ENCODE data around the gene OR7A5.
"Not testable (repeated sequence)": the region's sequence is repeated elsewhere in the genome, so short reads cannot be mapped to it uniquely, and the experiment has no call there.

OR7A5 gene

GRCh38 chr19:14809272-14810057, 25.5 kb downstream of the OR7A5 start:
- TF ChIP-seq GATA1 (IDR thresholded peaks at IDR 0.05; ENCODE audit: low read depth, low read length) (no peak), POLR2A (IDR thresholded peaks at IDR 0.05; ENCODE audit: low read length) (no peak)
- DNase-seq = no peak

DNA sequence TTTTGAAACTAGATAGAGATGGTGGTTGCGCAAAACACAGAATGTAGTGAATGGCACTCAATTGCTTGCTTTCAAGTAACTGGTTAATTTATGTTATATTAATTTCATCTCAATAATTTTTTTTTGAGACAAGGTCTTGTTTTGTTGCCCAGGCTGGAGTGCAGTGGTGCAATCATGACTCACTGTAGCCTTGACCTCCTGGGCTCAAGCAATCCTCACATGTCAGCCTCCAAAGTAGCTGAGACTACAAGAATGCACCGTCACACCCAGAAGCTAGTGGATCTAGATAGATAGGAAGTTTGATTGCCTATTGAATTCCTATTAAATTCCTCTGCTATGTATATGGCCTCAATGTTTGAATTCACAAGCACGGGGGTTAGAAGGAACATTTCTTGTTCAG, 30.2 kb downstream of the OR7A5 start:
- no peak for TF ChIP-seq GATA1 (IDR thresholded peaks at IDR 0.05; ENCODE audit: low read depth, low read length)
- TF ChIP-seq POLR2A (IDR thresholded peaks at IDR 0.05; ENCODE audit: low read length) = no peak
- no peak for DNase-seq

DNA sequence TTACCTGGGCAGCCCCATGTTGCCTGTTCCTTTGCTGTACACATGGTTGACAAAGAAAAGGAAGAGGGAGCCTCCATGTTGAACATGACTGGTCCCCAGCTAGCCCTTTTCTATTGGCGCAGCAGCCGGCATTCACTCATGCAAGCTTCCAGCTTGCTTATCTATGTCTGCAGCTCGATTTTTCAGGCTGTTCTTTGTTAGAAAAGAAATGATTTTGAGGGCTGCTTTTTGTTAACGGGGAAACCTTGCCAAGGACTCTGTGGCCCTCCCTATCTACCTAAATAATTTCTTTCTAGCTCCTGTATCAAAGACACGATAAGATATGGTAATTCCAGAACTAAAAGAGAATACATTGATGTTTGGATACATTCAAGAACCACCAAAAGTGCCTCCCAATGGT, 36.2 kb downstream of the OR7A5 start:
- TF ChIP-seq POLR2A (IDR thresholded peaks at IDR 0.05; ENCODE audit: low read length) (no peak), GATA1 (IDR thresholded peaks at IDR 0.05; ENCODE audit: low read depth, low read length) (no peak)
- DNase-seq = no peak

- no peak for DNase-seq
- no peak for TF ChIP-seq POLR2A (IDR thresholded peaks at IDR 0.05; ENCODE audit: low read length)
- no peak for TF ChIP-seq GATA1 (IDR thresholded peaks at IDR 0.05; ENCODE audit: low read depth, low read length)
Observed at GRCh38 chr19:14796021-14796420, 39.0 kb downstream of the OR7A5 start.

GRCh38 chr19:14795078-14795721, 39.8 kb downstream of the OR7A5 start:
- TF ChIP-seq GATA1 (IDR thresholded peaks at IDR 0.05; ENCODE audit: low read depth, low read length) (no peak), POLR2A (IDR thresholded peaks at IDR 0.05; ENCODE audit: low read length) (no peak)
- DNase-seq = peak; percentile 36 to 44

- not testable (repeated sequence) for DNase-seq
Observed at GRCh38 chr19:14792250-14792649, 42.7 kb downstream of the OR7A5 start.

DNA sequence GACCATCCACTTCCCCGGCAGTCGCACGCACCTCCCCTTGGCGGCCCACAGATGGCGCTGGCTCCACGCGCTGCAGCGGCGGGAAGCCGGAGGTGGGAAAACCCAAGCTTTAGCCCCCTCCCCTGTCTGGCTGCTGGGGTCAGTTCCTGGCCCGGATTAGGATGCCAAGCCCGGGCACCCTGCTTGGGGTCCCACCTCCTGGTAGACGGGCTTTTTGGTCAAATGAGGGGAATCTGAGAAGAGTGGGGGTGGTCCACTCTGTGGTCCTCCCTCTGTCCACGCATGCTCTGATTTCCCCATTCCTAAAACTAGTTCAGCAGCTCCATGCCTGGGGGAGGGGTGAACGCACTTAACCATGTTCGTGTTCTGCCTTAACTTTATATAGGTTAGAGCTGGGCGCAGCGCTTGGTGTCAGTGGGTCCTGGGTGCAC, 48.5 kb downstream of the OR7A5 start:
- no peak for TF ChIP-seq GATA1 (IDR thresholded peaks at IDR 0.05; ENCODE audit: low read depth, low read length)
- TF ChIP-seq POLR2A (IDR thresholded peaks at IDR 0.05; ENCODE audit: low read length) = no peak
- DNase-seq = peak; percentile 45 to 51

DNA sequence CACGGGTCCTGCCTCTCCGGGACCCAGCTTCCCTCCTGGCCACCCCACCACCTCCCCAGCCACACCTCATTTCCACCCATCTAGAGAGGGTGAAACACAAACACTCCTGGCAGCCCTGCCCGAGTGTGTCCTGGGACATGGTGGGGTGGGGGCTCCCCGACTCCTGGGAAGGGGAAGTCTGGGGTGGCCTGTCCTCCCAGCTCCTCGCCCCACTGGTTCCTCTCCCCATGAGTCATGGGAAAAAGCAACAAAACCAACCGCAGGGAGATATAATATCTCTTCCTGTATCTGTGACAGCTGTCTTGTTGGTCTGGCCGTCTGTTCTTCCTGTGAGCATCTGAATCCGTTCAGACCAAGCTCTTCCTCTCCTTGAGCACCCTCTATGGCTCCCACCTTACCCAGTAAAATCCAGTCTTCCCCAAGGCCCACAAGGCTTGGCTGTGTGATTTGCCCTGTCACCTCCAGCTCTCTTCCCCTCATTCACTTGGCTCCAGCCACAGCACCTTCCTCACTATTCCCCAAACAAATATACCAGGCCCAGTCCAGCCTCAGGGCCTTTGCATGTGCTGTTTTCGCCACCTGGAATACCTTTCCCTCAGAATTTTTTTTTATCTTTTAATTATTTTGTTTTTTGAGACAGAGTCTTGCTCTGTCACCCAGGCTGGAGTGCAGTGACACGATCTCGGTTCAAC, 49.7 kb downstream of the OR7A5 start:
- DNase-seq = peak; percentile 31 to 63
- TF ChIP-seq POLR2A (IDR thresholded peaks at IDR 0.05; ENCODE audit: low read length) = peak; percentile 48

- TF ChIP-seq POLR2A (IDR thresholded peaks at IDR 0.05; ENCODE audit: low read length) = peak; percentile 48
- peak; percentile 18 for DNase-seq
Observed at GRCh38 chr19:14784730-14785101, 50.3 kb downstream of the OR7A5 start.

GRCh38 chr19:14783410-14783998, 51.5 kb downstream of the OR7A5 start:
- DNase-seq = peak; percentile 40 to 78

DNA sequence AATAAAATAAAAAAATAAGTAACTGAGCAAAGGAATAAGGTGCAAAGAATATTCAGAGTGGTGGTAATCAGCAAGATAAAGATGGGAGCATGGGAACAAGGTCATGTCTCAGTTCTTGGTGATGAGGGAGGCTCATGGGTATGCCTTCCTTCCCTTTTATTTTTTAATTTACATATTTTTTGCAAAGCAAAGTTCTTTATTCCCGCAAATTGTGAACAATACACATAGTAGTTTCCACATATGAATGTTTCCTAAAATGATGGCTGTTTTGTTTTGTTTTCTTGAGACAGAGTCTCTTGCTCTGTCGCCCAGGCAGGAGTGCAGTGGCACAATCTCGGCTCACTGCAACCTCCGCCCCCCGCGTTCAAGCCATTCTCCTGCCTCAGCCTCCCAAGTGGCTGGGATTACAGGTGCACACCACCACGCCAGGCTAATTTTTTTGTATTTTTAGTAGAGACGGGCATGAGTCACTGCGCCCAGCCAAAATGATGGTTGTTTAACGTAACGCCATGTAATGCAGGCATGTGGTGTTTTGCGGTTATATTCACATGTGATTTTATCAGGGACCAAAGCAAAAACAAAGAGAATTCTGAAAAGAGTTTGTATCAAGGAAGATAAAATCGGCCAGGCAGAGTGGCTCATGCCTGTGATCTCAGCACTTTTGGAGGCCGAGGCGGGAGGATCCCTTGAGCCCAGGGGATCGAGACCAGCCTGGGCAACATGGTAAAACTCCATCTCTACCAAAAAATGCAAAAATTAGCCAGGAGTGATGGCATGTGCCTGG, 52.2 kb downstream of the OR7A5 start:
- no peak for TF ChIP-seq POLR2A (IDR thresholded peaks at IDR 0.05; ENCODE audit: low read length)
- no peak for TF ChIP-seq GATA1 (IDR thresholded peaks at IDR 0.05; ENCODE audit: low read depth, low read length)
- DNase-seq = peak in 1 of 2 experiments; percentile 19

- DNase-seq = not testable (repeated sequence)
Observed at GRCh38 chr19:14781713-14782536, 53.1 kb downstream of the OR7A5 start.

DNA sequence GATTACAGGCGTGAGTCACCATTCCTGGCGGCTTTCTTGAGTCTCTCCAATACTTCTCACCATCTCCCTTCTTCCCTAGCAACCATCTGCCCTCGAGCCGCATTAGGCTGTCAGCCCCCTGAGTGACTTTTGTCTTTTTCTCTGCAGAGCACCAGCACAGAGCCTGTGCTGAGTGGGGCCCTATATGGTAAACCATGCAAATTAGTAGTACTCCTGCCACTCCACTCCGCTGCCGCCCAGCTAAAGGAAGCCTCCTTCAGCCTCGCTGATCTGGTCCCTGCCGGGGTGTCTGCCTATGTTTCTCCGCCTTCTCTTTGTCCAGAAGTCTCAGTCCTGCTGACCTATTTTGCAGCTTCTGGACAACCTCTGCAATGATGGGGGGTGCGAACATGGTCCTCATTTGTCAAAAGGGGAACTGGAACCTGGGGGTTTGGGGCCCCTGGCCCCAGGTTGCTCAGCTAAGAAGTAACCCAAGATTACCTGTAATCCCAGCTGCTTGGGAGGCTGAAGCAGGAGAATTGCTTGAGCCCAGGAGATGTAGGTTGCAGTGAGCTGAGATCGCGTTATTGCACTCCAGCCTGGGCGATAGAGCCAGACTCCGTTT, 54.3 kb downstream of the OR7A5 start:
- not testable (repeated sequence) for DNase-seq
